Upper lobe of left lung (tissue), 6 donors: Measurements from ENCODE around the gene PPP2R2B. TPM values are rescaled to one million over a fixed set of nuclear protein-coding genes. Genes with fewer than 3 reads are reported as not detected.
"Not testable (repeated sequence)": the region's sequence is repeated elsewhere in the genome, so short reads cannot be mapped to it uniquely, and the experiment has no call there.

ENCODE experiments used
- ATAC-seq, 2 donors: fragments of 200-7000 bp; cut with Tn5 transposase; one replicate each; pipeline ENCODE4 v1.9.1; 2022; ENCODE audit warnings: mild to moderate bottlenecking in 2 of 2, moderate library complexity in 2 of 2; ENCODE audit not compliant: low FRiP score in 2 of 2
- DNase-seq, 2 donors: peaks; one replicate each; pipeline ENCODE4 v3.0.0-alpha.2; 2019 to 2020
- H3K27ac ChIP-seq, 4 donors: fragments of 200-600 bp; sonication (generic); one replicate each; pipeline ENCODE4 v1.5.1; 2016 to 2019
- H3K27me3 ChIP-seq, 4 donors: fragments of 200-600 bp; sonication (generic); one replicate each; pipeline ENCODE4 v1.5.1; 2017 to 2019
- H3K36me3 ChIP-seq, 4 donors: fragments of 200-600 bp; sonication (generic); one replicate each; pipeline ENCODE4 v1.5.1; 2016 to 2019
- H3K4me1 ChIP-seq, 4 donors: fragments of 200-600 bp; sonication (generic); one replicate each; pipeline ENCODE4 v1.5.1; 2018 to 2019
- H3K4me3 ChIP-seq, 4 donors: fragments of 200-600 bp; sonication (generic); one replicate each; pipeline ENCODE4 v1.5.1; 2017 to 2019; ENCODE audit warnings: mild to moderate bottlenecking in 2 of 4, moderate library complexity in 1 of 4
- H3K9me3 ChIP-seq, 4 donors: fragments of 200-600 bp; sonication (generic); one replicate each; pipeline ENCODE4 v1.5.1; 2018 to 2019
- CTCF ChIP-seq, 6 experiments: fragments of 450-650 bp in 4 of 6; fragments of 200-600 bp in 2 of 6; sonication (generic) in 2 of 6; IDR thresholded peaks; one replicate each; pipeline ENCODE4 v1.5.1; 2016 to 2019; ENCODE audit warnings: antibody characterized with exemption in 6 of 6
- EP300 ChIP-seq, 4 donors: sonication (generic); formaldehyde crosslinking; IDR thresholded peaks; one replicate each; pipeline ENCODE4 v1.5.1; 2017; ENCODE audit warnings: antibody characterized with exemption in 4 of 4, control low read depth in 2 of 4
- POLR2A ChIP-seq, 4 donors: fragments of 450-650 bp; IDR thresholded peaks; one replicate each; pipeline ENCODE4 v1.5.1; 2016 to 2017; ENCODE audit warnings: antibody characterized with exemption in 4 of 4, mild to moderate bottlenecking in 2 of 4
- POLR2AphosphoS5 ChIP-seq, 2 donors: sonication (generic); formaldehyde crosslinking; IDR thresholded peaks; one replicate each; pipeline ENCODE4 v1.5.1; 2017; ENCODE audit warnings: antibody characterized with exemption in 2 of 2
- WGBS, 2 donors: methylation state at CpG; one replicate each; pipeline ENCODE4 v1.1.5; 2017 to 2018; 5-methylcytosine and 5-hydroxymethylcytosine counted together
- total RNA-seq, 6 donors: library from RNA; depleted of rRNA in 4 of 6; stranded (reverse); fragments of >200 nt in 4 of 6; gene quantifications; one replicate each; pipeline versions ENCODE4 v1.1.0 to v1.2.1, GENCODE V29; 2016 to 2021
- donor health status: DM: no; HTN: no; CAD: no; lungs with moderate emphysema.
- donor health status: DM: no; HTN: yes; CAD: no; lungs with severe emphysema.

PPP2R2B gene
- total RNA-seq, 6 donors from 2014 or later, result 0.49 to 7.4 (median 1.3) TPM

GRCh38 chr5:146564007-146564762 is 314.4 kb downstream of the PPP2R2B start:
- TF ChIP-seq EP300 (IDR thresholded peaks at IDR 0.05) (no peak), CTCF (IDR thresholded peaks at IDR 0.05) (no peak), POLR2AphosphoS5 (IDR thresholded peaks at IDR 0.05) (no peak), POLR2A (IDR thresholded peaks at IDR 0.05) (no peak)
- DNase-seq (no peak), ATAC-seq (no peak)
- Histone ChIP-seq H3K9me3 (no peaks in the 10 kb centered on the region), H3K27me3 (no peaks in the 10 kb centered on the region), H3K4me3 (no peak overlapping the region), H3K4me1 (no peaks in the 10 kb centered on the region), H3K27ac (no peak overlapping the region), H3K36me3 (no peaks in the 10 kb centered on the region)
- 63 to 66% methylated on average over 2 of the region's 2 CpGs for WGBS, 2 donors

DNA sequence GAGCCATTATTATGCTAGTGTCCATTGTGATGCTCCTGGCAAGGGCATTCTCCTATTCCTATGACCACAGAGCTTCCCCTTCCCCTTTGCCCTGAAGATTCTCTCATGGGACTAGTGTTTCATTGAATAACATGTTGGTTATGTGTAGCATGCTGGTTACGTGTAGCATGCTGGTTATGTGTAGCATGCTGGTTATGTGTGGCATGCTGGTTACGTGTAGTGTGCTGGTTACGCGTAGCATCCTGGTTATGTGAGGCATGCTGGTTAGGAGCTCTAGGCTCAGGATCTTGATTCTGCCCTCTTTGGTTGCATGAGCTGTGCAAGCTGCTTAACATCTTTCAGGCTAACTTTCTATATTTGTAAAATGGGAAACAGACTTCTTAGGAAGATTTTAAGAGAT is 316.1 kb downstream of the PPP2R2B start:
- no peak for ATAC-seq
- no peak for TF ChIP-seq POLR2AphosphoS5 (IDR thresholded peaks at IDR 0.05)
- no peak for TF ChIP-seq CTCF (IDR thresholded peaks at IDR 0.05)
- H3K4me3 ChIP-seq, result no peak overlapping the region
- no peaks in the 10 kb centered on the region for H3K9me3 ChIP-seq
- no peak for DNase-seq
- 81 to 99% methylated on average over 3 to 4 of the region's 4 CpGs for WGBS, 2 donors
- no peaks in the 10 kb centered on the region for H3K36me3 ChIP-seq
- no peaks in the 10 kb centered on the region for H3K4me1 ChIP-seq
- no peaks in the 10 kb centered on the region for H3K27me3 ChIP-seq
- no peak overlapping the region for H3K27ac ChIP-seq

GRCh38 chr5:146561711-146562110 is 316.8 kb downstream of the PPP2R2B start:
- no peaks in the 10 kb centered on the region for H3K27me3 ChIP-seq
- no peak for DNase-seq
- no peak overlapping the region for H3K27ac ChIP-seq
- no peak overlapping the region for H3K4me3 ChIP-seq
- H3K4me1 ChIP-seq, result no peaks in the 10 kb centered on the region
- no peak for TF ChIP-seq EP300 (IDR thresholded peaks at IDR 0.05)
- no peak for TF ChIP-seq CTCF (IDR thresholded peaks at IDR 0.05)
- no peak for TF ChIP-seq POLR2A (IDR thresholded peaks at IDR 0.05)
- no peak for TF ChIP-seq POLR2AphosphoS5 (IDR thresholded peaks at IDR 0.05)
- no peak for ATAC-seq
- no peaks in the 10 kb centered on the region for H3K36me3 ChIP-seq
- WGBS, 2 donors, result 80 to 83% methylated on average over 5 of the region's 5 CpGs
- no peaks in the 10 kb centered on the region for H3K9me3 ChIP-seq

DNA sequence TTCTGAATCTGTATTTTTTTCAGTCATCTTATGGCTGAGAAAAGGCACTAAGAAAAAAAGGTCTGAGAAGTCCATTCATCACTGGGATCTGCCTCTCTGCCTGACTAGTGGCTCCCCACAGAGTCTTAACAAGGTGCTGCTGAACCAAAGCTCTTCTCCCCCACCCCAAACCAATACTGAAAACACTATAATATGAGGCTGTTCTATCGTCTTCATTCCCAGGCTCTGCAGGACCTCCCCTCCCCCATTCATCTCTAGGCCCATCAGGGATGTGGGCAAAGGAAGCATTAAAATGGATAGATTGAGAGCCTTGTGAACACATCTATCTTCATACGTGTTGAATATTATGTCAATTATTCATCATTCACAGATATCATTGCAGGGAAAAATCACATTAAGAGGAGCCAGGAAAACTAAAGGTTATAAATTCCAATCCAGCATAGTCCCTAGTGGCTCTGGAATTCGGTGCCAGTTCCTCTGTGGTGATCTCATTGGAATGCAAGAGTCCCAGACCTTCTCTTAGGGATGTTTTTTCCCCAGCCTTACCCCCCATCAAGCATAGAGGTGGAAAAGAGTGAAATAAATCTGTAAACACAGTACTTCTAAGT is 318.2 kb downstream of the PPP2R2B start:
- Histone ChIP-seq H3K27ac (no peak overlapping the region), H3K4me3 (no peak overlapping the region), H3K36me3 (no peaks in the 10 kb centered on the region), H3K27me3 (no peaks in the 10 kb centered on the region), H3K9me3 (no peaks in the 10 kb centered on the region), H3K4me1 (no peaks in the 10 kb centered on the region)
- no peak for TF ChIP-seq POLR2AphosphoS5 (IDR thresholded peaks at IDR 0.05)
- no peak for TF ChIP-seq POLR2A (IDR thresholded peaks at IDR 0.05)
- TF ChIP-seq CTCF (IDR thresholded peaks at IDR 0.05), result no peak
- TF ChIP-seq EP300 (IDR thresholded peaks at IDR 0.05), result no peak
- DNase-seq, result no peak
- 44 to 53% methylated on average over 3 of the region's 3 CpGs for WGBS, 2 donors
- ATAC-seq, result no peak

DNA sequence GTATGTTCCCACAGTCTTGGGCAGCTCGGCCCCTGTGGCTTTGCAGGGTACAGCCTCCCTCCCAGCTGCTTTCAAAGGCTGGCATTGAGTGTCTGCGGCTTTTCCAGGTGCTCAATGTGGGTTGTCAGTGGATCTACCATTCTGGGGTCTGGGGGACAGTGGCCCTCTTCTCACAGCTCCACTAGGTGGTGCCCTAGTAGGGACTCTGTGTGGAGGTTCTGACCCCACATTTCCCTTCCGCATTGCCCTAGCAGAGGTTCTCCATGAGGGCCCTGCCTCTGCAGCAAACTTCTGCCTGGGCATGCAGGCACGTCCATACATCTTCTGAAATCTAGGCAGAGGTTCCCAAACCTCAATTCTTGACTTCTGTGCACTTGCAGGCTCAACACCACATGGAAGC is 321.7 kb downstream of the PPP2R2B start:
- ATAC-seq, H3K4me1 ChIP-seq, H3K27ac ChIP-seq, H3K36me3 ChIP-seq, DNase-seq, H3K4me3 ChIP-seq, H3K27me3 ChIP-seq, H3K9me3 ChIP-seq: not testable (repeated sequence)
- WGBS, 2 donors, result 80 to 85% methylated on average over 2 to 4 of the region's 4 CpGs
